Stimulated activated CD4-positive, alpha-beta T cell treated with anti-CD3 and anti-CD28 coated beads, Interleukin-2, amount 100 ng/mL, for 48 hours (primary cell): ENCODE results near the gene EPB41L3.
"Not testable (repeated sequence)": the region's sequence is repeated elsewhere in the genome, so short reads cannot be mapped to it uniquely, and the experiment has no call there.

Experiments used
- DNase-seq, 2 donors: peaks; one replicate each; pipeline ENCODE4 v3.0.0-alpha.2; 2020

The EPB41L3 gene

DNA sequence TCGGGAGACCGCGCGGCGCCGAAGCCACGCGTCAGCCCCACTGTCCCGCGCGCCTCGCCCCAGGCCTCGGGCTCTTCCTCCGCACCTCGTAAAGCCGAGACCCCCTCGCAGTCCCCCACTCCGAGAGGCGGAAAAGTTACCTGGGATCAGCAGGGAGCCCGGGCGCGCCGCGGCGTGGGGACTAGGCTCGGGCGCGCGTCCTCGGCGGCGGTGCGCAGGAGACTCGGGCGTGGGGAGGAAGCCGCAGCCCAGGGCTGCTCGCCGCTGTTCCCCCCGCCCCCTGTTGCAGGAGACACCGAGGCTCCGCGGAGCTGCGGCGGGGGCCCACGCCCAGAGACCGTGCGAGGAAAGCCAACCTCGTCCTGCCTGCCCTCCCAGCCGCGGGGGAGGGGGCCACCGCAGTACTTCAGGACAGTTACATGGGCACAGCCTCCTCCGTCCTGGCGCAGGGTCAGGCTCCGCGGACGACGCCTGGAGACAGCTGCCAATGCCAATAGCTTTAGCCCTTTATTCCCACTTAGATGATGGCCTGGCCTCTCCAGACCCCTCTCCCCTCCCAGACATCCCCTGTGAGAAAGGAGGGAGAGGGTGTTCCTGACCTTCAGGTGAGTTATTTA, at the start of gene EPB41L3:
Gene EPB41L3 (minus strand): TSS at position 225 of the 617 bp plus-strand sequence. CDS start 54,814 bp downstream, outside the sequence.
- DNase-seq, result no peak

DNA sequence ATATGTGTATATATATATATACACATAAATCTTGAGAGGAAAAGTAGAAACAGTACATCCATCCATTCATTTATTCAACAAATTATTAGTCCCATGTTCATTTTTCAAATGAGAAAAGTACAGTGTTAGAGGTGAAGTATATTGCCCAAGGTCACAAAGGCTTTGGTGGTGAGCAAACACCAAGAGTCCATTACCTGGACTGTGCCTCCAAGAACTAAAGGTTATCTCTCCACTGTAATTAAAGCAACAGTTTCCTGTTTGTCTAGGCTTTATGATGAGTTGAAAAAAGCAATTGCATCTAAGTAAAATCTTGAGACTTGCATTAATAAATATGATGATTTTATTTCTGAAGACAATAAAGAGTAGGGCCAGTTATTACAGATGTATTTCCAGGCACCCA, 44.7 kb upstream of the EPB41L3 start:
- no peak for DNase-seq

GRCh38 chr18:5585653-5586052, 41.9 kb upstream of the EPB41L3 start:
- DNase-seq, result no peak

GRCh38 chr18:5584746-5585417, 41.1 kb upstream of the EPB41L3 start:
- no peak for DNase-seq

GRCh38 chr18:5582849-5583681, 39.3 kb upstream of the EPB41L3 start:
- DNase-seq, result no peak

GRCh38 chr18:5582076-5582475, 38.3 kb upstream of the EPB41L3 start:
- DNase-seq, result no peak

DNA sequence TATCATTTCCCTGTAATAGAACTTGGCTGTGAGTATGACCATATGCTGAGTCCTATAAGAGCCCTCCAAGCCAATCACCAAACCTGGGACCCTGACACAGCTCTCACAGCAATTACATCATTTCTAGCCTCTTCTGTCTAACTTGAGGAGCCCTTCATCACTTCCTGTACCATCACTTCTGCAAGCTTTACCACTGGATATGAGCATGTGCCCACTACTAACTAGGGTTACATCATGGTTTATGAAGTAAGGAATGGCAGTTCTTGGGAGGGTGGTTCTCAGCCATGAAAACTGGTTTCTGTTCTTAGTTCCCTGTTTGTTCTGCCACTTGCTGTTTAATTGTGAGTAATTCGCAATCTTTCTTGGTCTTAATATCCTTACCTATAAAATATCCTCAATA, 31.0 kb upstream of the EPB41L3 start:
- no peak for DNase-seq

DNA sequence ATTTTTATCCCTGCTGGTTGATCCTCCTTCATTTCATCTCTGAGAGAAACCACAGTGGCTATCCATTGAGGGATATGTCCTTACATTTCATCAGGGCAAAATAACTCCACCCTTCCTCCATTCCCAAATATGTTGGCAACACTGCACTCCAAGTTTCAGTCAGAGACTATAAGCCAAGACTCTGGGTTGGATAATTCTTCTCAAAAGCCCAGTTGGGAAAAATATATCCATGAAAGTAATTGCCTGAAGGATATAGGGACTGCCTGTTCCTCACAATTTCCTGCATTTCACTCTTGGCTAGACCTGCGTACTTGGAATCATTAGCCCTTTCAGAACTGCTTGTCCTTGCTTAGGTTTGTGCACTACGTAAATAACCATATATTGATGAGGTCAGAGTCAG, 27.9 kb upstream of the EPB41L3 start:
- no peak for DNase-seq

DNA sequence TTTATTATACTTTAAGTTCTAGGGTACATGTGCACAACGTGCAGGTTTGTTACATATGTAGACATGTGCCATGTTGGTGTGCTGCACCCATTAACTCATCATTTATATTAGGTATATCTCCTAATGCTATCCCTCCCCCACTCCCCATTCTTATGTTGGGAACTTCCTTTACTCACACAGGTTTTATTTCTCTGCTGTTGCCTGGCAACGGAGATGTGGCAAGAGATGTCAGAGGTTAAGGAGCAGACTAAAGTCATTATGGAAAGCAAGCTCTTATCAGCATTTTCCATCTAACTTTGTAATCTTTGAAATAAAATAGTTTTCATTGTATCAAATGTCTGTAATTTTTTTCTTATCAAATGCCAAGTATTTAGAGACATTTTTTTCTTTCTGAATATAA, 26.8 kb upstream of the EPB41L3 start:
- DNase-seq, result not testable (repeated sequence)

DNA sequence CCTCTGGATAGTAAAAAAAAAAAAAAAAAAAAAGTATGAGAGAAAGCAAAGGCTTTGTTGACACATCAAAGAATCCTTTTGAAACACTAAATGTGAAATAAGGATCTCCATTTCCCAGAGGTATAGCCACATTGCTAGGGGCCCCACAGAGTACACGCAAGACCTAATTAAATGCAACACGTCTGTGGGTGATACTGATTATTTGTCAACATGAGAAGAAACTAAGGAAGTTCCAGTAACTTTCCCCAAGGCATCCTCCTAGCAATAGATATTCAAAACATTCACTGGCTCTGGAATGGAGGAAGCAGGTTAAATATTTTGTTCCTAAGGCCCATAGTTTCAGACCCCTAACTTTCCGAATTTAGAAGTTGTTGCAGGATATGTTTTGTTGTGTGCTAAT, 24.6 kb upstream of the EPB41L3 start:
- DNase-seq, result no peak

GRCh38 chr18:5558851-5559250, 15.1 kb upstream of the EPB41L3 start:
- no peak for DNase-seq

GRCh38 chr18:5556310-5556974, 12.6 kb upstream of the EPB41L3 start:
- no peak for DNase-seq

DNA sequence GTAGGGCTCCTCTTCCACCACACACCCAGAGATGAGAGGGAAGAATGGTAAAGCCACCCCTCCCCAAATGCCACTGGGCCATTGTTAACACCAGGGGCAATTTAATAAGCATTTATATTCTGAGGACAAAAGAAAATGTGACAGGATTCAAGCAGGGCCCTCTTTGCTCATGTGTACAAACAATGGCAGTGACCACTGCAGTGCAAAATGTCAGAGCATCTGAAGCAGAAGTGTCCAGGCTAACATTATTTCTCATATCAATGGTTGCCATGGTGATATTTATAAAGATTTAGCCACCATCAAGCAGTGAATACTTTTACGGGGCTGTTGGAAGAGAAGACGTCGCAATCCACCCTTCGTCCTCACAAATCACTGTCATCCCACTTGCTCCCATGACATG, 10.8 kb upstream of the EPB41L3 start:
- DNase-seq, result no peak

- DNase-seq, result no peak
Observed at GRCh38 chr18:5546660-5547059, 2.9 kb upstream of the EPB41L3 start.

DNA sequence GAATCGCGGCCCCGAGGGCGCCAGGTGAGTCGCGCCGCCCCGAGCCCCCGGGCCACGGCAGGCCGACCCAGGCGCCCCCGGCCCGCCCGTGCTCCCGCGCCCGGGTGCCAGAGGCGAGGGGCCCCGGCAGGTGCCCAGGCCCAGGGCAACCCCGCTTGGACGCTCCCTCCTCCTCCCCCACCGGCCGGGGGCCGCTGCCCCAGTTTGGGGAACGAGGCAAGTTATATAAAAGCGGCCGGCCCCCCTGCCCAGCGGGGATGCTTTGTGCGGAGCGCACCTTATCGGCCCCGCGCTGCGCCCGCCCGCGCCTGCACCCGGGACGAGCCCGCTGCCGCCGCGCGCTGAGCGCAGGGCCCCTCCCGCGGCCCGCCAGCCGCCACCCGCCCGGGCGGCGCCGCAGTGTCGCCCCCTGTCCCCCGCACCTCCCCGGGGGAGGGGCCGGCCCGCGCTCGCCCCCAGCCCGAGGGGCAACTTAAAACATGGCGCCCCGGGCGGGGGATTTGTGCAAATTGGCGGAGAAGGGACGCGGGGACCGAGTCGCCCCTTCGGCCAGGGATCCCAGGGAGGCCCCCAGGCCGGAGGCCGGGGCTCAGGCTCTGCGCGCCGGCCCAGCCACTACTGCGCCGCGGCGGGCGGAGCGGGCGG, 639 bp downstream of the EPB41L3 start:
- DNase-seq, result no peak

DNA sequence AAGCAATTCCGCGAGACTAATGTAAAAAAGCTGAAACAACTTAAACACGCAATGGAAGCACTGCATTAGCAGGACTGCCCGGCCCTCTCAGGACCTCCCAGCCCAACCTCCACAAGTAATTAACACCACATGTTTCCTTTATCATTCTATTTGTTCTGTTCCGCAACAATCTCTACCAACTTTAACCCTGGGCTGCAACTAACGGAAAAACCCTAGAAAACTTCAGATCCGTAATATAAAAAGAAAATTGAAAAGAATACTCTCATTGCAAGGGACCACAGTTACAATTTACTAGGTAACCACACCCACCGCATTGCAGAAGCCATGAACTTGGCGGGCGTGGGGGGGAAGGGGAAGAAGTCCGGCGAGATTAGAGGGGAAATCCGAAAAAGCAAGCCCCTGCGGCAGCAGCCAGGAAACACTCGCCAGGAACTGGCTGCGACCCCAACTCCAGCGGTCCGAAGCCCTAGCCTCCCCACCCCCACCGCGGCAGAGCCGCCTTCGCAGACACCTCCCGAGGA, 1.2 kb downstream of the EPB41L3 start:
- DNase-seq, result no peak

DNA sequence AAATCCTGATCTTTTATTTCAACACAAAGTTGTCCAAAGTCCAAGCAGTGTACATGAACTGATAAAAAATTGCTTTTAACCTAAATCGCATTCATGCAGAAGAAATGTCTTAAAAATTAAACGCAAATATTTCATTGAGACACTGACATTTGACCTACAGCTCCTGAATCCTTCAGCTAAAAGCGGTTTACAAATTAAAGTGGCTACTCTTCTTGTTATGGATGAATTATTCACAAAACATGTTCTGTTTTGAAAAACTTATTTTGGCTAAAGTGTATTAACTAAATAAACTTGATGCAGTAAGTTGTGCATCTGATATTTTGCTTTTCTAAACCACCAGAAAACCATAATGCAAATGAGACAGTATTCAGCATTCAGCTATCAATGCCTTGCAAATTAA, 2.2 kb downstream of the EPB41L3 start:
- no peak for DNase-seq

- no peak for DNase-seq
Observed at GRCh38 chr18:5539391-5539790, 4.4 kb downstream of the EPB41L3 start.

- no peak for DNase-seq
Observed at GRCh38 chr18:5538544-5538943, 5.3 kb downstream of the EPB41L3 start.

DNA sequence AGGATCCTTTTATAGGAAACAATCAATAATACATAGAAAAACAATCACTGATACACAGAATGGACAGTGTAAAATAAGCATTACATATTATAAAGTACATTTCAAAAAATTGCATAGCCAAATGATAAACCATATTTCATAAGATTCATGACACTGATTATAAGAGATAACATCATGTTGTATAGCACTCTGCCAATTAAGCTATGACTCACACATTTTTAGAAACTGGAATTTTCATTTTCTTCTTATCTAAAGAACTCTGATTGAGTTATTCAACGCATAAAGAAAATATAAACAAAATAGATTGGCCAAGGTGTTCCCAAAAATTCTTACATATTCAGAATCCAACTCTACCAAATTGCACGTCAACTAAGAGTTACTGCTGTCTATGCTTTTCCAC, 5.9 kb downstream of the EPB41L3 start:
- DNase-seq, result no peak

GRCh38 chr18:5534845-5535244, 9.0 kb downstream of the EPB41L3 start:
- no peak for DNase-seq

DNA sequence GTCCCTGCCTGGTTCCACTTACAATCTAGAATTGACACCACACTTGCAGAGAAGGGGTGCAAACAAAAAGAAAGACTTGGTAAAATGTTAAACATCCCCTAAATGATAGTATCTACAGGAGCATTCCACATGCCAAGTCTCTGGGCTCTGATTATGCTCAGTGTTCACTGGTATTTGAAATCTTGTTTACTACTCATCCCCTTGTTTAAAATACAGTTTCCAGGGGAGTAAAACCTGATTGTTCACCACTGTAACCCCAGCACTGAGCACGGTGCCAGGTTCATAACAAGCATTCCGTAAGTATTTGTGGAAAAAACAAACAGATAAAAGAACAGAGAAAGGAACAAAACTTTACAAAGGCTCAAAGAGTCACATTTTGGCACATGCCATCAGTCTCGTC, 11.7 kb downstream of the EPB41L3 start:
- DNase-seq, result no peak
